ENCODE data around the gene ZNF384. TPM values are rescaled to one million over a fixed set of nuclear protein-coding genes. Genes with fewer than 3 reads are reported as not detected.

ZNF384 gene
- total RNA-seq, 1 donor from 2014 or later = 34.0 TPM

DNA sequence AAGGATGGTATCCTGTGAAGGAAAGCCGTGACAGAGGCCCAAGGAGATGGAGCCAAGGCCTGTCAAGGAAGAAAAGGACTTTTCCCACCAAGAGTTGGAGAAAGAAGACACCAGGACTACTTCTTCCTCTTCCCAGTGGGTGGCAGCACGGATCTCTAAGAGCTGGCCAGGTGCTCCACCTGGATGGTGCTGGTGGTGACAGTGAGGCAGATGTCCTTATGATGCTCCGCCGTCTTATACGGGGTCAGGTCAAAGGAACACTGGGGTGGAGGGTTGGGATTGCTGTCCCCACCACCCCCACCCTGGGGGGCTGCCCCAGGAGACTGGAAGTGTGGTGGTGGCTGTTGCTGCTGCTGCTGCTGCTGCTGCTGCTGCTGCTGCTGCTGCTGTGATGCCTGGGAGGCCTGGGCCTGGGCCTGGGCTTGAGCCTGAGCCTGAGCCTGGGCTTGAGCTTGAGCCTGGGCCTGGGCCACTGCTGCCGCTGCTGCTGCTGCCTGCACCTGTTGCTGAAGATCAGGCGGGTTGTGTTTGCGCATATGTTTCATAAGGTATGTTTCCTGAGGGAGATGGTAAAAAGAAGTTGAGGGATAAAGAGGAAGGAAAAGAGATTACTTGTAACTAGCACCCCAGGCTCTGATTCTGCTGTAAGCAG is 21.5 kb downstream of the ZNF384 start:
- no peak for DNase-seq (ENCODE audit: low read depth)
- TF ChIP-seq, protein P1, sequence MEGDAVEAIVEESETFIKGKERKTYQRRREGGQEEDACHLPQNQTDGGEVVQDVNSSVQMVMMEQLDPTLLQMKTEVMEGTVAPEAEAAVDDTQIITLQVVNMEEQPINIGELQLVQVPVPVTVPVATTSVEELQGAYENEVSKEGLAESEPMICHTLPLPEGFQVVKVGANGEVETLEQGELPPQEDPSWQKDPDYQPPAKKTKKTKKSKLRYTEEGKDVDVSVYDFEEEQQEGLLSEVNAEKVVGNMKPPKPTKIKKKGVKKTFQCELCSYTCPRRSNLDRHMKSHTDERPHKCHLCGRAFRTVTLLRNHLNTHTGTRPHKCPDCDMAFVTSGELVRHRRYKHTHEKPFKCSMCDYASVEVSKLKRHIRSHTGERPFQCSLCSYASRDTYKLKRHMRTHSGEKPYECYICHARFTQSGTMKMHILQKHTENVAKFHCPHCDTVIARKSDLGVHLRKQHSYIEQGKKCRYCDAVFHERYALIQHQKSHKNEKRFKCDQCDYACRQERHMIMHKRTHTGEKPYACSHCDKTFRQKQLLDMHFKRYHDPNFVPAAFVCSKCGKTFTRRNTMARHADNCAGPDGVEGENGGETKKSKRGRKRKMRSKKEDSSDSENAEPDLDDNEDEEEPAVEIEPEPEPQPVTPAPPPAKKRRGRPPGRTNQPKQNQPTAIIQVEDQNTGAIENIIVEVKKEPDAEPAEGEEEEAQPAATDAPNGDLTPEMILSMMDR (IDR thresholded peaks at IDR 0.05; ENCODE audit: insufficient read depth, low read length, poor library complexity, severe bottlenecking) = peak; percentile 21
- Histone ChIP-seq H3K36me3 (ENCODE audit: control insufficient read depth, insufficient read depth, low read length) (no peaks in the 10 kb centered on the region), H3K27me3 (ENCODE audit: control insufficient read depth, insufficient read depth, low read length) (no peaks in the 10 kb centered on the region), H3K4me3 (ENCODE audit: low read depth, low read length) (no peak overlapping the region)

DNA sequence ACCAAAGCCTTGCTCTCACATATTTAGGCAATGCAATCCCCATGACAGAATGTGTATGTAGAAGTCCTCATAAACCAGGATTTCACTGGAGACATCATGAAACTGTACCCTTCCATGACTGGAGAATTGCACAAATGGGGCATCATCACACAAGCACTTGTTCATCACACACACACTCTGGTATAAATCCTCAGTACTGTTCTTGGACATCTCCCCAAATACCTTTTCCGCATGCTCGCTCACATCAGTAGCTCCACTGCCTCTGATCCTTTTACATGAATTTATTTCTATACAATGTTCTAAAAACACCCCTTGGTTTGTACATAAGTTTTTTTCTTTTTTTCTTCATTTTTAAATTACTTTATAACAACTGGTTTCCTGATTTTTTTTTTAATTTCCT is 23.0 kb downstream of the ZNF384 start:
- TF ChIP-seq, protein P1 (IDR thresholded peaks at IDR 0.05; ENCODE audit: insufficient read depth, low read length, poor library complexity, severe bottlenecking) = no peak
- no peak for DNase-seq (ENCODE audit: low read depth)
- no peaks in the 10 kb centered on the region for H3K36me3 ChIP-seq (ENCODE audit: control insufficient read depth, insufficient read depth, low read length)
- H3K4me3 ChIP-seq (ENCODE audit: low read depth, low read length) = no peak overlapping the region
- H3K27me3 ChIP-seq (ENCODE audit: control insufficient read depth, insufficient read depth, low read length) = no peaks in the 10 kb centered on the region

DNA sequence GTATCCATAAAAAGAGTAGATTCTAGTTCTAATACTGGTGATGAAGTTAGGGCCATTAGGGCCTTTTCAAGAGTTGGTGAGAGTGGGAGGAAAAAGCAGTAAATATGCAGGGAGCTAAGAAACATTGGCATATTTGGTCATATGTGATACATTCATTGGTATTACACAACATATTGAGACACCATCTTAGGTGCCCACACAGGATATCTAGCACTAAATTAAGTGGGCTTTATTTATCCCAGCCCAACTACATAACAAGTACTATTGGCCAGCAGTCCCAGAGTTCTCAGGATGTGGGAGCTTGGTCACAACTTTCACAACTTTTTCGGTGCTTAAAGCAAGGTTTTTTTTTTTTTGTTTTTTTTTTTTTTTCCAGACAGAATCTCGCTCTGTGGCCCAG is 24.3 kb downstream of the ZNF384 start:
- no peak for DNase-seq (ENCODE audit: low read depth)
- TF ChIP-seq, protein P1 (IDR thresholded peaks at IDR 0.05; ENCODE audit: insufficient read depth, low read length, poor library complexity, severe bottlenecking) = no peak
- Histone ChIP-seq H3K27me3 (ENCODE audit: control insufficient read depth, insufficient read depth, low read length) (no peaks in the 10 kb centered on the region), H3K36me3 (ENCODE audit: control insufficient read depth, insufficient read depth, low read length) (no peaks in the 10 kb centered on the region), H3K4me3 (ENCODE audit: low read depth, low read length) (no peak overlapping the region)

DNA sequence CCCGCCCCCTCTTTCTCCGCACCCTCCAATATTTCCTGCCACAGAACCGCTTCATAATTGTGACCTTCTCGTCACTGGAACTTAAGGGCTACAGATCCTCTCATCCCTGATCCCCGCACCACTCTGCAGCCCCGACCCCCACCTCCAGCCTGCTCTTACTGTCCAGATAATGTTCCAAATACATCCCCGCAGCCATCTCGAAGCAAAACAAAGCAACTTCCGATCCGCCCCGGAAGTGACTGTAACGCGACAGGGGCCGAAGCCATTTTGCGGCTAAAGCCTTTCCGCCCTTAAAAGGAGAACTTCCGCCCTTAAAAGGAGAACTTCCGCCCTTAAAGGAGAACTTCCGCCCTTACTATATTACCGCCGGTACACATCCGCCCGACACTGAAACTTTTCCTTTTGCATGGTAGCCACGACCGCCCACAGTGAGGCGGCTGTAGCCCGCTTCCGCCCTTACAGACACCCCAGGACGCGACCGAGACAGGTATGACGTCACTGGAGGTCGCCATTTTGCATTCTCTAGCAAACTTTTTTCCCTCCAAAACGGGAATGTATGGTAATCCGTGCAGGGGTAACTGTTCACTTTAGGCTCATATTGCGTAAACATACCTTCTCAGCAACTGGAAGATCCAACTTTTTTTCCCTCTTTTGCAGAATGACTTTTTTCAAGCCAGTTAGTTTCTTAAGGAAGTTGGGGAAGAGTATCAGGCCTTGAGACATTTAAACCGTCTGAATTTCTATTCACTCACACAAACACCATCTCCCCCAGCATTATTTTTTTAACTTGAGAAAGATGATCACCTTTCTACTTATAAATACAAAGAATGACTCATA is 26.1 kb downstream of the ZNF384 start, which contains the start of gene ING4:
Gene ING4, minus strand, starts transcription at position 214 of the 837 bp plus-strand sequence. Its CDS starts 18 bp downstream, at position 196.
- peak within 1 kb of the TSS; percentile 95 for H3K4me3 ChIP-seq (ENCODE audit: low read depth, low read length)
- no peaks in the 10 kb centered on the region for H3K36me3 ChIP-seq (ENCODE audit: control insufficient read depth, insufficient read depth, low read length)
- no peaks in the 10 kb centered on the region for H3K27me3 ChIP-seq (ENCODE audit: control insufficient read depth, insufficient read depth, low read length)
- peak; percentile 97 for DNase-seq (ENCODE audit: low read depth)
- TF ChIP-seq, protein P1 (IDR thresholded peaks at IDR 0.05; ENCODE audit: insufficient read depth, low read length, poor library complexity, severe bottlenecking) = no peak

DNA sequence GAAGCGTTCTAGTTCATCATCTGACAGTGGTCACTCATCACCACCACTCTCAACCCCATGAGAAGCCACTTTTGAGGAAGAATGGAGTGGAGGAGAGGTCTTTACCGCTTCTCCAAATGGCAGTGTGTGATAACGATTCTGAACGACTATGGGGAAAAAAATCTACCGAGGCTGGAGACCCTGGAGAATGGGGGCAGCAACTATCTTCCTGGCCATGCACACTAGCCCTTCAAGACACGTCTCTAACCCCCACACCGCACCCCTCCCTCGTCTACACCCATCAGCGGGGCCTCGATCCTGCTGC is 26.6 kb downstream of the ZNF384 start:
- TF ChIP-seq, protein P1 (IDR thresholded peaks at IDR 0.05; ENCODE audit: insufficient read depth, low read length, poor library complexity, severe bottlenecking) = no peak
- peak overlapping the region; percentile 95 for H3K4me3 ChIP-seq (ENCODE audit: low read depth, low read length)
- H3K36me3 ChIP-seq (ENCODE audit: control insufficient read depth, insufficient read depth, low read length) = no peaks in the 10 kb centered on the region
- no peaks in the 10 kb centered on the region for H3K27me3 ChIP-seq (ENCODE audit: control insufficient read depth, insufficient read depth, low read length)
- DNase-seq (ENCODE audit: low read depth) = no peak

All from kidney epithelial cell (primary cell).